ENCODE data around the gene DGCR6. TPM values are rescaled to one million over a fixed set of nuclear protein-coding genes. Genes with fewer than 3 reads are reported as not detected.
A peak's percentile ranks its signal among the peaks of the same experiment; 100 is the strongest.
"Not testable (repeated sequence)": the region's sequence is repeated elsewhere in the genome, so short reads cannot be mapped to it uniquely, and the experiment has no call there.

DGCR6 gene
- total RNA-seq, 1 donor from 2014 or later, result 1.5 TPM

DNA sequence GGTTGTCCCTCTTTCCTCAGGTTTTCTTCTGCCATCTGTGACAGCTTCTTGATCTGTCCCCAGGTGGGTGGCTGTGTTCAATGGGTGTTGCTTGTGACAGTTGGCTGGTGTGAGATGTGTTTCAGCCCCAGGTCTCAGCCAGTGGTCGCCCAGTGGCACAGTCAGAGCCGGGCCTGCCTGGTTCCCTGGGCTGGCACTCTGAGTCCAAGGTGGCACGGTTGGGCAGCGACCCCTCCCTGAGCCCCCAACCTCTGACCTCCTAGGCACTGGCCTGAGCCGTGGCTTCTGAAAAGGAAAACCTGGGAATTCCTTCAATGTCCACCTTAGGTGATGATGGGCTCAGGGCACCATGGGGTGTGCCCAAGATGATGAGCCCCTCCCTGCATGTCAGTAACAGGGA lies 44.0 kb downstream of the DGCR6 start:
- no peaks in the 10 kb centered on the region for H3K4me1 ChIP-seq
- H3K9me3 ChIP-seq, result no peaks in the 10 kb centered on the region
- no peak for DNase-seq (ENCODE audit: extremely low spot score in 2 of 2)
- no peak overlapping the region for H3K4me3 ChIP-seq
- TF ChIP-seq POLR2AphosphoS5 (IDR thresholded peaks at IDR 0.05; ENCODE audit: insufficient read depth in 1 of 2, low read depth in 1 of 2) (no peak), POLR2A (IDR thresholded peaks at IDR 0.05) (no peak)
- TF ChIP-seq, protein P1, sequence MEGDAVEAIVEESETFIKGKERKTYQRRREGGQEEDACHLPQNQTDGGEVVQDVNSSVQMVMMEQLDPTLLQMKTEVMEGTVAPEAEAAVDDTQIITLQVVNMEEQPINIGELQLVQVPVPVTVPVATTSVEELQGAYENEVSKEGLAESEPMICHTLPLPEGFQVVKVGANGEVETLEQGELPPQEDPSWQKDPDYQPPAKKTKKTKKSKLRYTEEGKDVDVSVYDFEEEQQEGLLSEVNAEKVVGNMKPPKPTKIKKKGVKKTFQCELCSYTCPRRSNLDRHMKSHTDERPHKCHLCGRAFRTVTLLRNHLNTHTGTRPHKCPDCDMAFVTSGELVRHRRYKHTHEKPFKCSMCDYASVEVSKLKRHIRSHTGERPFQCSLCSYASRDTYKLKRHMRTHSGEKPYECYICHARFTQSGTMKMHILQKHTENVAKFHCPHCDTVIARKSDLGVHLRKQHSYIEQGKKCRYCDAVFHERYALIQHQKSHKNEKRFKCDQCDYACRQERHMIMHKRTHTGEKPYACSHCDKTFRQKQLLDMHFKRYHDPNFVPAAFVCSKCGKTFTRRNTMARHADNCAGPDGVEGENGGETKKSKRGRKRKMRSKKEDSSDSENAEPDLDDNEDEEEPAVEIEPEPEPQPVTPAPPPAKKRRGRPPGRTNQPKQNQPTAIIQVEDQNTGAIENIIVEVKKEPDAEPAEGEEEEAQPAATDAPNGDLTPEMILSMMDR (IDR thresholded peaks at IDR 0.05), result no peak
- H3K27ac ChIP-seq, result no peak overlapping the region
- intact Hi-C loops (cut with DNase I), result no loop called here
- no peaks in the 10 kb centered on the region for H3K36me3 ChIP-seq
- no peaks in the 10 kb centered on the region for H3K27me3 ChIP-seq

DNA sequence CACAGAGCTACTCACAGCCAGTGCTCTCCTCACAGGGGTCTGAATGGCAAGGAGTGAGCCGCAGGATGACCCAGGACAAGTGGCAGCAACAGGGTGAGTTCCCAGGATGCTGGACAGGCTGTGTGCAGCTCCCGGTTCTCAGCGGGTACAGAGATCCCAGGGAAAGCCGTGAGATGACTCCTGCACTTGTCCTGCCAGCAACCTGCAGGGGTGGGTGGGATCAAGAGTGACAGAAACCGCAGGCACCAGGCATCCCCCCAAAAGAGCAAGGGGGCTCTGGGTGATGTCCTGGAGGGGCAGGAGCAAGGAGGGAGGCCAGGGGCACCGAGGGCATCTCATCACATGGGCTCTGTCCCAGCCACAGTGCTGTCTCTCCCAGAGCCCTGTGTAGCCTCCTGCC lies 45.9 kb downstream of the DGCR6 start:
- TF ChIP-seq POLR2A (IDR thresholded peaks at IDR 0.05) (no peak), POLR2AphosphoS5 (IDR thresholded peaks at IDR 0.05; ENCODE audit: insufficient read depth in 1 of 2, low read depth in 1 of 2) (no peak)
- TF ChIP-seq, protein P1 (IDR thresholded peaks at IDR 0.05), result no peak
- no peak for DNase-seq (ENCODE audit: extremely low spot score in 2 of 2)
- intact Hi-C loops (cut with DNase I), result no loop called here

DNA sequence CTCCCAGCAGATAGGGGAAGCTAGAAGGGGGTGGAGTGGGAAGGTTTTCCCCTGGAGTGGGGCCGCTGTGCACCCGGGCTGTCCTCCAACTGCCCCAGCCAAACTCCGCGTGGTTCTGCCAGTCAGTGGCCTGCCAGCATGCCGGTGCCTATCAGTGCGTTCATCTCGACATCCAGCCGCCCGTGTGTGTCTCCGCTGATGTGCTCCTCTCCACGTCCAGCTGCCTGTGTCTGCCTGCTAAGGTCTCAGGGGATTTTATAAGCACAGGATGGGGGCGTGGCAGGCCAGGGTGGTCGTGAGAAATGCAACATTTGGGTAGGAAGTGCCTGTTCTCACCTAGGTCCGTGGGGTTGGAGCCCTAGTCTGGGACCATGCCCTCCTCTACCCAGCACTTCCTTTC lies 47.0 kb downstream of the DGCR6 start:
- DNase-seq (ENCODE audit: extremely low spot score in 2 of 2); H3K4me1 ChIP-seq; H3K36me3 ChIP-seq; H3K27me3 ChIP-seq; intact Hi-C loops (cut with DNase I); H3K4me3 ChIP-seq; H3K9me3 ChIP-seq; H3K27ac ChIP-seq: not testable (repeated sequence)

More for the DNA sequence above, 45.9 kb downstream of the DGCR6 start:
- H3K4me1 ChIP-seq, result no peaks in the 10 kb centered on the region
- H3K4me3 ChIP-seq, result no peak overlapping the region
- no peak overlapping the region for H3K27ac ChIP-seq
- H3K36me3 ChIP-seq, result no peaks in the 10 kb centered on the region
- H3K9me3 ChIP-seq, result no peaks in the 10 kb centered on the region
- H3K27me3 ChIP-seq, result no peaks in the 10 kb centered on the region

DNA sequence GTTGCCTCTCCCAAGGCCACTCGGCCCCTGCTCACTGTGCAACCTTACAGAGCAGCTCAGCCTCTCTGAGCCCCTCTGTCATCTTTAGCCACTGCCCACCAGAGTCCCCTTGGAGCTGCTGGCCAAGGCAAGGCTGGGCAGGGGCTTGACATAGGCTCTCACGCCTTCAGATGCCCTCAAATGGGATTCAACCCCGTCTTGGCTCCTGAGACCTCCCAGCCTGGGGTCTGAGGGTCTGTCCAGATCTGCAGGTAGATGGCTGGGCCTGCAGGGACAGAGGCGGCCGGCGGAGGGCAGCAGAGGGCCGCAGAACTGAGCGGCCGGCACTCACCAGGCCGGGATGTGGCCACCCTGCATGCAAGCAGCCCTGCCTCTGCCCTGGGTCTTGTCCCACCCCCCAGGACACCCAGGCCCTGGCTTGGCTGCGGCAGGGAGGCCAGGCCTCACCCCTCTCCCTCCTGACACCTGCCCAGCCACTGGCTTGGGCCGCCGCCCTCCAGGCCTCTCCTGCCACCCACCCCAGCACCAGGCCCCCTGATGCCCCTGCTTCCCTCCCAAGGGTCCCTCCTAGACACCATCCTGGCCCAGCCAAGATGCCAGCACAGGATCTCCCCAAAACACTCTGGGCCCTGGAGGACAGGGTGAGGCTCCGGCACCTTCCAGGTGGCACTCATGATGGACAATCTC lies 48.3 kb downstream of the DGCR6 start:
- H3K27ac ChIP-seq; H3K9me3 ChIP-seq; DNase-seq (ENCODE audit: extremely low spot score in 2 of 2); H3K36me3 ChIP-seq; H3K4me3 ChIP-seq; H3K4me1 ChIP-seq; intact Hi-C loops (cut with DNase I); H3K27me3 ChIP-seq: not testable (repeated sequence)
- TF ChIP-seq, protein P1 (IDR thresholded peaks at IDR 0.05), result peak; percentile 45 to 75 (median 58)

DNA sequence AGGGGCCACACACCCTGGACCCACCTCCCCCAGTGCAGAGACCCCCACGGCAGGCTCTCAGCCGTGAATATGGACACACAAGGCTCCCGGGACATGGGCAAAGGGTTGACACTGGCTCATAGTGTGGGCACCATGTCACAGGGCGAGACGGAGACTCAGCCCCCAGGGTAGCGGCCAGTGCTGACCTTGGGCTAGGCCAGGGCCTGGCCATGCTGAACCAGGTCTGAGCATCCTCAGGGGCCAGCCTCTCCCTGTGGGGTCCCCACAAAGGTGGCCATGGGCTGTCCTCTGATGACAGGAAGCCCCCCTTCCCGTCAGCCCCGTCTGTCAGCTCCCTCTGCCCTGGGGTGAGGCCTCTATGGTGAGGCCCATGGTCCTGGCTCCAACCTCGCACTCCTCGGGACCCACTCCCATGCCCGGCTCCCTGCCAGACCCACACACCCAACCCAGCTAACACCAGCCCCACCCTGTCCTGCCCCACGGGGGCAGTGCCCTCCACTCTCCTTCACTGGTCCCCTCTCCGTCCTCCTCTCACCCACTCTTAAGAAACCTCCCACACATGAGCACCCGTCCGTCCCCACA lies 49.0 kb downstream of the DGCR6 start:
- Histone ChIP-seq H3K36me3 (no peaks in the 10 kb centered on the region), H3K27me3 (no peaks in the 10 kb centered on the region), H3K4me1 (no peaks in the 10 kb centered on the region), H3K4me3 (no peak overlapping the region), H3K9me3 (no peaks in the 10 kb centered on the region), H3K27ac (no peak overlapping the region)
- intact Hi-C loops (cut with DNase I), result no loop called here
- TF ChIP-seq POLR2A (IDR thresholded peaks at IDR 0.05) (no peak), POLR2AphosphoS5 (IDR thresholded peaks at IDR 0.05; ENCODE audit: insufficient read depth in 1 of 2, low read depth in 1 of 2) (no peak)
- TF ChIP-seq, protein P1 (IDR thresholded peaks at IDR 0.05), result no peak
- no peak for DNase-seq (ENCODE audit: extremely low spot score in 2 of 2)
